Prostate gland (tissue), 2 donors: ENCODE results near the gene HSPBP1.

ENCODE experiments used
- POLR2A ChIP-seq: fragments of 450-650 bp; IDR thresholded peaks from one replicate; pipeline ENCODE4 v1.6.1; 2016; ENCODE audit warnings: antibody characterized with exemption, mild to moderate bottlenecking
- TF ChIP-seq, protein P1 (sequence below), 4 experiments: fragments of 200-600 bp in 2 of 4; fragments of 450-650 bp in 2 of 4; sonication (generic) in 2 of 4; IDR thresholded peaks; 1 replicate in 3 of 4; 2 replicates in 1 of 4; pipeline ENCODE4 v1.5.1; 2016 to 2019; ENCODE audit warnings: antibody characterized with exemption in 4 of 4, mild to moderate bottlenecking in 2 of 4, moderate library complexity in 2 of 4

DNA sequence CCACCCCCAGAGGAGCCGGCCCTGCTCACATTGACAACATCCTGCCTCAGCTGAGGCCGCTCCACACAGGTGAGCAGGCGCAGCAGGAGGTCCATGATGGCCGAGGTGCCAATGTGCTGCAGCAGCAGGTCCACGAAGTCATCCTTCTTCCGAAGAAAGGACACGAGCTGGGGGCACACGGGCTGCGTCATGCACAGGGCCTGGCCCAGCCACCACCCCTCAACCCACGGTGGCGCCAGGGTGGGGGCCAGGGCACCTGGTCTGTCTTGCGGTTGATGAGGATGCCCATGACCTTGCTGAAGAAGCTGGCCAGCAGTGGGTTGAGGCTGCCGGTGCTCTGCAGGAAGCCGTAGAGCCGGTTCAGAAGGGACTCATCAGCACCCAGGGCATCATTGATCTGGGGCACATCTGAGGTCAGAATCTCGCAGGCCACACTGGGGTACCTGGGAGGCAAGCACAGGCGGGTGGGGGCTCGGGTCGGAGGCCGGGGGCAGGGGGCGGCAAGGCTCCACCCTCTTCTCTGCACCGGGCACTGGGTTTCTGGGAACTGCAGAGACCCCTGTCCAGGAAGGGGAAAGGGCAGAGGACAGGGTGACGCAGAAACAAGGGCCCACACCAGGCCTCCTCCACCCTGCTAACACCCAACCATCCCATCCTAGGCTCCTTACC lies 34.5 kb downstream of the HSPBP1 start:
- TF ChIP-seq, protein P1, sequence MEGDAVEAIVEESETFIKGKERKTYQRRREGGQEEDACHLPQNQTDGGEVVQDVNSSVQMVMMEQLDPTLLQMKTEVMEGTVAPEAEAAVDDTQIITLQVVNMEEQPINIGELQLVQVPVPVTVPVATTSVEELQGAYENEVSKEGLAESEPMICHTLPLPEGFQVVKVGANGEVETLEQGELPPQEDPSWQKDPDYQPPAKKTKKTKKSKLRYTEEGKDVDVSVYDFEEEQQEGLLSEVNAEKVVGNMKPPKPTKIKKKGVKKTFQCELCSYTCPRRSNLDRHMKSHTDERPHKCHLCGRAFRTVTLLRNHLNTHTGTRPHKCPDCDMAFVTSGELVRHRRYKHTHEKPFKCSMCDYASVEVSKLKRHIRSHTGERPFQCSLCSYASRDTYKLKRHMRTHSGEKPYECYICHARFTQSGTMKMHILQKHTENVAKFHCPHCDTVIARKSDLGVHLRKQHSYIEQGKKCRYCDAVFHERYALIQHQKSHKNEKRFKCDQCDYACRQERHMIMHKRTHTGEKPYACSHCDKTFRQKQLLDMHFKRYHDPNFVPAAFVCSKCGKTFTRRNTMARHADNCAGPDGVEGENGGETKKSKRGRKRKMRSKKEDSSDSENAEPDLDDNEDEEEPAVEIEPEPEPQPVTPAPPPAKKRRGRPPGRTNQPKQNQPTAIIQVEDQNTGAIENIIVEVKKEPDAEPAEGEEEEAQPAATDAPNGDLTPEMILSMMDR (IDR thresholded peaks at IDR 0.05) = no peak
- no peak for TF ChIP-seq POLR2A
